ENCODE data around the gene AMN.

The AMN gene

DNA sequence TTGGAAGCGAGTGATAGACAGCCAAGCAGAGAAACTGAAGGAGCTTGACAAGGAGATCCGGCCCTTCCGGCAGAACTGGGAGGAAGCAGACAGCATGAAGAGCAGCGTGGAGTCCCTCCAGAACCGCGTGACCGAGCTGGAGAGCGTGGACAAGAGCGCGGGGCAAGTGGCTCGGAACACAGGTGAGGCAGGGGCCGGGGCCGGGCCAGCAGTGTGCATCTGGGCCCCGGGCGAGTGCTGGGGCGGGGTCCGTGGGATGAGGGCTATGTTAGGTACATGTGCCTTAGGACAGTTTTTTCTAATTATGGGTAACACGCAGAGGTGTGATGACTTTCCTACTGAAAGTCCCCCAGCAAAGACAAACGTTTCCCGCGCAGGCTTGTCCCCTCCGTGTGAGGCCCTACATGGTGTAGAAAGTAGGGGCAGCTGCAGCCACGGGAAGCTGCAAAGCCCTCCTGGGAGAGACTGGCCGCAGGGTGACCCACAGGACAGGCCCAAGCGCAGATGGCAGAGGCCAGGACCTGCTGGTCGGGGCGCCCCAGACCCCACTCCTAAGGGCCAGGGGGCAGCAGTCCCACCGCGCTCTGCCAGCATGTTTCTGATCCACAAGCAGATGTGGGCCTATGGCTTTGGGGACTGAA lies 19.1 kb upstream of the AMN start:
- no peak overlapping the region for H3K9ac ChIP-seq
- H3K27me3 ChIP-seq (ENCODE audit: insufficient read depth, low read depth): no peaks in the 10 kb centered on the region
- H3K36me3 ChIP-seq (ENCODE audit: insufficient read depth): no peaks in the 10 kb centered on the region
- no peaks in the 10 kb centered on the region for H4K20me1 ChIP-seq (ENCODE audit: insufficient read depth)
- TF ChIP-seq, protein P1, sequence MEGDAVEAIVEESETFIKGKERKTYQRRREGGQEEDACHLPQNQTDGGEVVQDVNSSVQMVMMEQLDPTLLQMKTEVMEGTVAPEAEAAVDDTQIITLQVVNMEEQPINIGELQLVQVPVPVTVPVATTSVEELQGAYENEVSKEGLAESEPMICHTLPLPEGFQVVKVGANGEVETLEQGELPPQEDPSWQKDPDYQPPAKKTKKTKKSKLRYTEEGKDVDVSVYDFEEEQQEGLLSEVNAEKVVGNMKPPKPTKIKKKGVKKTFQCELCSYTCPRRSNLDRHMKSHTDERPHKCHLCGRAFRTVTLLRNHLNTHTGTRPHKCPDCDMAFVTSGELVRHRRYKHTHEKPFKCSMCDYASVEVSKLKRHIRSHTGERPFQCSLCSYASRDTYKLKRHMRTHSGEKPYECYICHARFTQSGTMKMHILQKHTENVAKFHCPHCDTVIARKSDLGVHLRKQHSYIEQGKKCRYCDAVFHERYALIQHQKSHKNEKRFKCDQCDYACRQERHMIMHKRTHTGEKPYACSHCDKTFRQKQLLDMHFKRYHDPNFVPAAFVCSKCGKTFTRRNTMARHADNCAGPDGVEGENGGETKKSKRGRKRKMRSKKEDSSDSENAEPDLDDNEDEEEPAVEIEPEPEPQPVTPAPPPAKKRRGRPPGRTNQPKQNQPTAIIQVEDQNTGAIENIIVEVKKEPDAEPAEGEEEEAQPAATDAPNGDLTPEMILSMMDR (conservative IDR thresholded peaks at IDR 0.05; ENCODE audit: low read depth, low read length): no peak
- no peak overlapping the region for H3K27ac ChIP-seq
- no peak overlapping the region for H3K4me2 ChIP-seq
- no peak overlapping the region for H2AFZ ChIP-seq (ENCODE audit: low read depth)
- no peak overlapping the region for H3K4me3 ChIP-seq (IDR thresholded peaks at IDR 0.05; ENCODE audit: insufficient read depth, low read depth, low read length)
- no peaks in the 10 kb centered on the region for H3K79me2 ChIP-seq (ENCODE audit: insufficient read depth, low read depth)
- H3K4me1 ChIP-seq (ENCODE audit: low read depth, poor library complexity, severe bottlenecking): peaks cover 10% of the 10 kb centered on the region

DNA sequence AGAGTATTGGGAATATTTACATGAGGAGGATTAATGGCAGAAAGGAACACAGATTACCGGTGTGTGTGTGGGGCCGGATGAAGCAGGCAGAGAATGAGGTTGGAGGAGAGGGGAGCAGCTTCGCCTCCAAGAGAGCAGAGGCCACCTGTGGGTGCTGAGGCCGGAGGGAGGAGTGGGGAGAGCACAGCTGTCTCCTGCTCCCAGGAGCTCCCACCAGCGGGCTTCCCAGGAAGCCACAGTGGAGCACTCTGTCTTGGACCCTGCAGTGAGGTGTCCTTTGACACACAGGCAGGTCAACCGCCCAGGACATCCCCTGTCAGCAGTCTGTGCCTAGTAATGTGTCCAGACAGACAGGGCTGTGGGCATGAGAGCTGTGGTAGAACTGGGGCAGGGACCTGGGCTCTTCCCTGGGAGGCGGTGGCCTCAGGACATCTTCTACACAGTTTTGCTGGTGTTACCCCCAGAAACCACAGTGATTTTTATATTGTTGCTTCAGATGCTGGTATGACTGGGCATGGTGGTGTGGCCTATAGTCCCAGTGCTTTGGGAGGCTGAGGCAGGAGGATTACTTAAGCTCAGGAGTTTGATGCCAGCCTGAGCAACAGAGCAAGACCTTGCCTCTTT lies 18.5 kb upstream of the AMN start:
- Histone ChIP-seq H3K27ac (no peak overlapping the region), H3K27me3 (ENCODE audit: insufficient read depth, low read depth) (no peaks in the 10 kb centered on the region), H3K4me3 (IDR thresholded peaks at IDR 0.05; ENCODE audit: insufficient read depth, low read depth, low read length) (no peak overlapping the region), H3K9ac (no peak overlapping the region), H3K36me3 (ENCODE audit: insufficient read depth) (no peaks in the 10 kb centered on the region), H4K20me1 (ENCODE audit: insufficient read depth) (no peaks in the 10 kb centered on the region), H3K4me1 (ENCODE audit: low read depth, poor library complexity, severe bottlenecking) (peaks cover 10% of the 10 kb centered on the region), H3K4me2 (no peak overlapping the region), H3K79me2 (ENCODE audit: insufficient read depth, low read depth) (no peaks in the 10 kb centered on the region), H2AFZ (ENCODE audit: low read depth) (no peak overlapping the region)
- TF ChIP-seq, protein P1 (conservative IDR thresholded peaks at IDR 0.05; ENCODE audit: low read depth, low read length): no peak

DNA sequence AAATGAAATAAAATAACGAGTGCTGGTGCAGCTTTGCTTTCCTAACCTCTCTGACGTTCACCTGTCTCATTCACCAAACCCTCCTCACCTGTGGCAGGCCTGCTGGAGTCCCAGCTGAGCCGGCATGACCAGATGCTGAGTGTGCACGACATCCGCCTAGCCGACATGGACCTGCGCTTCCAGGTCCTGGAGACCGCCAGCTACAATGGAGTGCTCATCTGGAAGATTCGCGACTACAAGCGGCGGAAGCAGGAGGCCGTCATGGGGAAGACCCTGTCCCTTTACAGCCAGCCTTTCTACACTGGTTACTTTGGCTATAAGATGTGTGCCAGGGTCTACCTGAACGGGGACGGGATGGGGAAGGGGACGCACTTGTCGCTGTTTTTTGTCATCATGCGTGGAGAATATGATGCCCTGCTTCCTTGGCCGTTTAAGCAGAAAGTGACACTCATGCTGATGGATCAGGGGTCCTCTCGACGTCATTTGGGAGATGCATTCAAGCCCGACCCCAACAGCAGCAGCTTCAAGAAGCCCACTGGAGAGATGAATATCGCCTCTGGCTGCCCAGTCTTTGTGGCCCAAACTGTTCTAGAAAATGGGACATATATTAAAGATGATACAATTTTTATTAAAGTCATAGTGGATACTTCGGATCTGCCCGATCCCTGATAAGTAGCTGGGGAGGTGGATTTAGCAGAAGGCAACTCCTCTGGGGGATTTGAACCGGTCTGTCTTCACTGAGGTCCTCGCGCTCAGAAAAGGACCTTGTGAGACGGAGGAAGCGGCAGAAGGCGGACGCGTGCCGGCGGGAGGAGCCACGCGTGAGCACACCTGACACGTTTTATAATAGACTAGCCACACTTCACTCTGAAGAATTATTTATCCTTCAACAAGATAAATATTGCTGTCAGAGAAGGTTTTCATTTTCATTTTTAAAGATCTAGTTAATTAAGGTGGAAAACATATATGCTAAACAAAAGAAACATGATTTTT lies 17.1 kb upstream of the AMN start:
- Histone ChIP-seq H4K20me1 (ENCODE audit: insufficient read depth) (no peaks in the 10 kb centered on the region), H3K4me3 (IDR thresholded peaks at IDR 0.05; ENCODE audit: insufficient read depth, low read depth, low read length) (no peak overlapping the region)
- TF ChIP-seq, protein P1 (conservative IDR thresholded peaks at IDR 0.05; ENCODE audit: low read depth, low read length): no peak

DNA sequence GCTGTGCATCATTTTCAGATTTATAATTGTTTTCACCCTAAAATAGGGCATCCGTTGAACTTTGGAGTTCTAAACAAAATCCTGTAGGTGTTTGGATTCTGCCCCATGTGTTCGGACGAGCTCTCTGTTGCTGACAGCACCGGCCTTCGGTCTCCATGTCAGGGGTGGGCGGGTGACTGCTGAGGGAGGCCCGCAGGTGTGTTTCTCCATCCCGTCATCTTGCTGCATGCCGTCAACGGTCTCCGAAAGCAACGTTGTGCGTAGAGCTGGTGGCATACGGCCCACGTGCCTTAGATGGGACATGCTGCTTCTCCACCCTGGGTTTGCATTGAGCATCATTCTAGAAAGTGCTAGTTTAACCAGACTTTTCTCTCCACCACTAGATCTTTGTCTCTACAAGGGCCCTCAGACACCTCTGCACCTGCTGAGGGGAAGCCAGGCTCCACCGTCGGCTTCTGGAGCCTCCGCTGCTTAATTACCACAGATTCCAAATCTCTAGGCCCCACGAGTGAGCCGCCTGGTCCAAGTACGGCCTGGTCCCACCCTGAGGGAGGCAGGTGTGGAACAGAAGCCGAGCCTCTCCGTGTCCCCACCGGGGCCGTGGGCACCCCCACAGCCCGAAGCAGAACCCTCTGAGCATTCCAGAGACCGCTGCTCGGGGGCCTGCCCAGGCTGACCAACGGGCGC lies 15.7 kb upstream of the AMN start:
- TF ChIP-seq, protein P1 (conservative IDR thresholded peaks at IDR 0.05; ENCODE audit: low read depth, low read length): no peak
- H3K27ac ChIP-seq: no peak overlapping the region
- H4K20me1 ChIP-seq (ENCODE audit: insufficient read depth): no peaks in the 10 kb centered on the region
- H3K4me2 ChIP-seq: no peak overlapping the region
- no peaks in the 10 kb centered on the region for H3K27me3 ChIP-seq (ENCODE audit: insufficient read depth, low read depth)
- H3K9ac ChIP-seq: no peak overlapping the region
- H3K36me3 ChIP-seq (ENCODE audit: insufficient read depth): no peaks in the 10 kb centered on the region
- H3K4me3 ChIP-seq (IDR thresholded peaks at IDR 0.05; ENCODE audit: insufficient read depth, low read depth, low read length): no peak overlapping the region
- no peaks in the 10 kb centered on the region for H3K79me2 ChIP-seq (ENCODE audit: insufficient read depth, low read depth)
- H3K4me1 ChIP-seq (ENCODE audit: low read depth, poor library complexity, severe bottlenecking): peaks cover 7% of the 10 kb centered on the region
- H2AFZ ChIP-seq (ENCODE audit: low read depth): no peak overlapping the region

More for the DNA sequence above, 17.1 kb upstream of the AMN start:
- no peaks in the 10 kb centered on the region for H3K27me3 ChIP-seq (ENCODE audit: insufficient read depth, low read depth)
- no peak overlapping the region for H3K9ac ChIP-seq
- H3K4me1 ChIP-seq (ENCODE audit: low read depth, poor library complexity, severe bottlenecking): peaks cover 10% of the 10 kb centered on the region
- H3K4me2 ChIP-seq: no peak overlapping the region
- H3K36me3 ChIP-seq (ENCODE audit: insufficient read depth): no peaks in the 10 kb centered on the region
- no peaks in the 10 kb centered on the region for H3K79me2 ChIP-seq (ENCODE audit: insufficient read depth, low read depth)
- H2AFZ ChIP-seq (ENCODE audit: low read depth): no peak overlapping the region
- no peak overlapping the region for H3K27ac ChIP-seq

Measured in KMS-11 (cell line).